Keratinocyte (primary cell): Measurements from ENCODE around the gene SLC39A13.

Experiments
- CTCF ChIP-seq, 3 experiments: IDR thresholded peaks in 1 of 3; conservative IDR thresholded peaks in 1 of 3; optimal IDR thresholded peaks in 1 of 3; 2 replicates in 2 of 3; 3 replicates in 1 of 3; pipeline versions ENCODE3 to v1.5.1; 2011; ENCODE audit warnings: low read length in 3 of 3, mild to moderate bottlenecking in 3 of 3, moderate library complexity in 2 of 3, control low read depth in 1 of 3, inconsistent platforms in 1 of 3; ENCODE audit not compliant: insufficient read depth in 2 of 3; ENCODE audit errors: extremely low read depth in 1 of 3
- EZH2 ChIP-seq: IDR thresholded peaks from one replicate; pipeline ENCODE4 v1.6.1; 2012; ENCODE audit warnings: inconsistent platforms, mild to moderate bottlenecking, low read length, moderate library complexity

- TF ChIP-seq CTCF (optimal IDR thresholded peaks at IDR 0.05 in 1 of 3, IDR thresholded peaks at IDR 0.05 in 1 of 3, conservative IDR thresholded peaks at IDR 0.05 in 1 of 3; ENCODE audit: extremely low read depth in 1 of 3, insufficient read depth in 2 of 3, low read length in 3 of 3) (no peak), EZH2 (no peak)
Measured at GRCh38 chr11:47399860-47400767, 8.3 kb upstream of the SLC39A13 start.
